Measurements from ENCODE around the gene CEMIP. TPM values are rescaled to one million over a fixed set of nuclear protein-coding genes. Genes with fewer than 3 reads are reported as not detected.

Gene CEMIP
- total and polyA plus RNA-seq, 10 of the 15 experiments (the other 5 are each of a cell fraction or from before 2014, with no cell fraction given) = 0.01 to 0.44 (median 0.16) TPM; not detected in 6

GRCh38 chr15:80823120-80823519 is 44.0 kb downstream of the CEMIP start:
- DNase-seq (ENCODE audit: low read depth, low spot score) = no peak
- SMC1A ChIA-PET (ENCODE audit: uncharacterized antibody, unreplicated experiment) = interaction anchor here (0.7 to 1.3 kb wide), 3 partner anchors 16 to 145 kb away, joined by 3 read pairs; no protein-coding TSS in a partner anchor
- no peak for TF ChIP-seq BMI1 (IDR thresholded peaks at IDR 0.05; ENCODE audit: borderline replicate concordance)
- TF ChIP-seq IKZF1 (conservative IDR thresholded peaks at IDR 0.05) = peak; percentile 56; the same call in 1 of the 2 replicates
- peak; percentile 59 for TF ChIP-seq MEF2B (IDR thresholded peaks at IDR 0.05; ENCODE audit: partially characterized antibody, poor library complexity, severe bottlenecking)
- no peak for FAIRE-seq
- no peaks in the 10 kb centered on the region for H3K79me2 ChIP-seq (ENCODE audit: control insufficient read depth, insufficient read depth, low read length)
- H2AFZ ChIP-seq (ENCODE audit: control insufficient read depth, low read depth, low read length) = no peak overlapping the region
- H3K4me3 ChIP-seq = no peak overlapping the region
- 8% methylated on average over 6 of the region's 6 CpGs for WGBS (ENCODE audit: insufficient coverage, insufficient replicate concordance, low lambda C conversion rate, missing lambda C conversion rate)
- no peaks in the 10 kb centered on the region for H3K4me1 ChIP-seq (ENCODE audit: control insufficient read depth, insufficient read depth, low read length)
- BruUV-seq (replicated peaks) = no TSS peak
- POLR2A ChIA-PET = no interaction called here
- no peak for ATAC-seq
- H3K9me3 ChIP-seq (replicated peaks; ENCODE audit: control insufficient read depth, insufficient read depth, low read length) = no peaks in the 10 kb centered on the region
- RAD21 ChIA-PET (ENCODE audit: unreplicated experiment) = interaction anchor here (1.4 kb wide), 2 partner anchors 46 to 201 kb away, joined by 3 to 6 read pairs; no protein-coding TSS in a partner anchor
- in situ Hi-C loops (cut with MboI) = no loop called here
- intact Hi-C loops (cut with micrococcal nuclease; ENCODE audit: unreplicated experiment) = no loop called here
- H4K20me1 ChIP-seq (ENCODE audit: control insufficient read depth, insufficient read depth) = no peaks in the 10 kb centered on the region
- H3K9ac ChIP-seq (ENCODE audit: control insufficient read depth, insufficient read depth, low read length) = no peak overlapping the region
- H3K27me3 ChIP-seq (replicated peaks in 1 of 2; ENCODE audit: control insufficient read depth in 2 of 2, insufficient read depth in 2 of 2, low read length in 1 of 2) = no peaks in the 10 kb centered on the region
- CTCF ChIA-PET = interaction anchor here (1.0 kb wide), 1 partner anchor 368 kb away, joined by 4 read pairs; no protein-coding TSS in a partner anchor
- no peaks in the 10 kb centered on the region; a peak in 1 of 4 replicates for H3K36me3 ChIP-seq (ENCODE audit: control insufficient read depth in 2 of 2, insufficient read depth in 2 of 2, low read length in 1 of 2)
- no peak overlapping the region for H3K27ac ChIP-seq (ENCODE audit: control insufficient read depth, insufficient read depth)
- no peak overlapping the region for H3K4me2 ChIP-seq (ENCODE audit: control insufficient read depth, insufficient read depth)

GRCh38 chr15:80823995-80824394 is 44.8 kb downstream of the CEMIP start:
- H3K36me3 ChIP-seq (ENCODE audit: control insufficient read depth in 2 of 2, insufficient read depth in 2 of 2, low read length in 1 of 2) = no peaks in the 10 kb centered on the region; a peak in 1 of 4 replicates
- H2AFZ ChIP-seq (ENCODE audit: control insufficient read depth, low read depth, low read length) = no peak overlapping the region
- peak; percentile 86 for ATAC-seq
- DNase-seq (ENCODE audit: low read depth, low spot score) = peak; percentile 1
- CTCF ChIA-PET = no interaction called here
- SMC1A ChIA-PET (ENCODE audit: uncharacterized antibody, unreplicated experiment) = interaction anchor here (0.7 to 1.1 kb wide), 2 partner anchors 20 to 144 kb away, joined by 3 read pairs; no protein-coding TSS in a partner anchor
- H3K4me3 ChIP-seq = no peak overlapping the region
- H4K20me1 ChIP-seq (ENCODE audit: control insufficient read depth, insufficient read depth) = no peaks in the 10 kb centered on the region
- peak; percentile 18 for FAIRE-seq
- no peaks in the 10 kb centered on the region for H3K9me3 ChIP-seq (replicated peaks; ENCODE audit: control insufficient read depth, insufficient read depth, low read length)
- WGBS (ENCODE audit: insufficient coverage, insufficient replicate concordance, low lambda C conversion rate, missing lambda C conversion rate) = 10% methylated on average over 4 of the region's 4 CpGs
- intact Hi-C loops (cut with micrococcal nuclease; ENCODE audit: unreplicated experiment) = no loop called here
- no peak overlapping the region for H3K27ac ChIP-seq (ENCODE audit: control insufficient read depth, insufficient read depth)
- in situ Hi-C loops (cut with MboI) = no loop called here
- no peaks in the 10 kb centered on the region for H3K79me2 ChIP-seq (ENCODE audit: control insufficient read depth, insufficient read depth, low read length)
- POLR2A ChIA-PET = no interaction called here
- no peak overlapping the region for H3K9ac ChIP-seq (ENCODE audit: control insufficient read depth, insufficient read depth, low read length)
- H3K27me3 ChIP-seq (replicated peaks in 1 of 2; ENCODE audit: control insufficient read depth in 2 of 2, insufficient read depth in 2 of 2, low read length in 1 of 2) = no peaks in the 10 kb centered on the region
- no peak overlapping the region for H3K4me2 ChIP-seq (ENCODE audit: control insufficient read depth, insufficient read depth)
- RAD21 ChIA-PET (ENCODE audit: unreplicated experiment) = interaction anchor here (1.4 kb wide), 1 partner anchor 200 kb away, joined by 3 read pairs; no protein-coding TSS in a partner anchor
- no peaks in the 10 kb centered on the region for H3K4me1 ChIP-seq (ENCODE audit: control insufficient read depth, insufficient read depth, low read length)
- BruUV-seq (replicated peaks) = no TSS peak
- TF ChIP-seq PAX5 (IDR thresholded peaks at IDR 0.05; ENCODE audit: borderline replicate concordance, low read depth, low read length) = 0 out of 2 replicates have a peak, but pooled peaks have one; percentile 22
- no peak for TF ChIP-seq SMAD5 (IDR thresholded peaks at IDR 0.05; ENCODE audit: low read depth)
- TF ChIP-seq WRNIP1 (IDR thresholded peaks at IDR 0.05; ENCODE audit: borderline replicate concordance, low read depth, low read length) = no peak
- no peak for TF ChIP-seq POLR2A (IDR thresholded peaks at IDR 0.05; ENCODE audit: low read depth, low read length)
- TF ChIP-seq IRF4 (IDR thresholded peaks at IDR 0.05; ENCODE audit: low read depth, low read length) = no peak
- no peak for TF ChIP-seq ZNF274 (IDR thresholded peaks at IDR 0.05; ENCODE audit: insufficient read depth, insufficient read length)
- no peak for TF ChIP-seq NFIC (IDR thresholded peaks at IDR 0.05; ENCODE audit: low read depth, low read length)
- no peak for TF ChIP-seq NBN (IDR thresholded peaks at IDR 0.05)
- TF ChIP-seq FOXK2 (IDR thresholded peaks at IDR 0.05) = no peak
- peak in 1 of 2 experiments; percentile 35; a peak in 1 of 4 replicates for TF ChIP-seq BHLHE40 (IDR thresholded peaks at IDR 0.05; ENCODE audit: borderline replicate concordance in 1 of 2, low read depth in 2 of 2, low read length in 1 of 2)
- peak; percentile 83 for TF ChIP-seq TCF3 (IDR thresholded peaks at IDR 0.05; ENCODE audit: borderline replicate concordance, insufficient read depth, low read depth, low read length)
- 0 out of 2 replicates have a peak, but pooled peaks have one; percentile 31 for TF ChIP-seq GATAD2B (conservative IDR thresholded peaks at IDR 0.05; ENCODE audit: low read depth)
- TF ChIP-seq KAT2A (conservative IDR thresholded peaks at IDR 0.05; ENCODE audit: control insufficient read depth, low read depth, low read length) = no peak
- no peak for TF ChIP-seq BCLAF1 (IDR thresholded peaks at IDR 0.05)

Measured in GM12878 (cell line).